ACC112 (cell line): ENCODE results near the gene EMILIN2.

Experiments used
- H2AFZ ChIP-seq: fragments of 200-600 bp; sonication (generic); one replicate; pipeline ENCODE4 v1.6.0; 2017; ENCODE audit warnings: antibody characterized with exemption, low read length; ENCODE audit not compliant: unreplicated experiment
- H3K27ac ChIP-seq: fragments of 200-600 bp; sonication (generic); 2 replicates; pipeline ENCODE4 v1.5.1; 2014; ENCODE audit warnings: low read depth, mild to moderate bottlenecking, antibody characterized with exemption, low read length, moderate library complexity
- H3K27me3 ChIP-seq: fragments of 200-600 bp; sonication (generic); 2 replicates; pipeline ENCODE4 v1.6.1; 2014; ENCODE audit warnings: mild to moderate bottlenecking, antibody characterized with exemption, low read length, moderate library complexity, mixed read lengths; ENCODE audit not compliant: insufficient read depth
- H3K36me3 ChIP-seq: fragments of 200-600 bp; sonication (generic); 2 replicates; pipeline ENCODE4 v1.6.1; 2016; ENCODE audit warnings: mild to moderate bottlenecking, antibody characterized with exemption, low read length, moderate library complexity, mixed read lengths; ENCODE audit not compliant: insufficient read depth
- H3K4me1 ChIP-seq: fragments of 200-600 bp; sonication (generic); one replicate; pipeline ENCODE4 v1.6.1; 2016; ENCODE audit warnings: low read length, mixed read lengths; ENCODE audit not compliant: insufficient read depth, unreplicated experiment, control insufficient read depth
- H3K4me3 ChIP-seq: fragments of 200-600 bp; sonication (generic); 2 replicates; pipeline ENCODE4 v1.5.1; 2014; ENCODE audit warnings: mild to moderate bottlenecking, low read depth, low read length
- H3K79me2 ChIP-seq: fragments of 200-600 bp; sonication (generic); one replicate; pipeline ENCODE4 v1.6.0; 2016; ENCODE audit warnings: low read length; ENCODE audit not compliant: control insufficient read depth, unreplicated experiment, insufficient read depth

EMILIN2 gene

DNA sequence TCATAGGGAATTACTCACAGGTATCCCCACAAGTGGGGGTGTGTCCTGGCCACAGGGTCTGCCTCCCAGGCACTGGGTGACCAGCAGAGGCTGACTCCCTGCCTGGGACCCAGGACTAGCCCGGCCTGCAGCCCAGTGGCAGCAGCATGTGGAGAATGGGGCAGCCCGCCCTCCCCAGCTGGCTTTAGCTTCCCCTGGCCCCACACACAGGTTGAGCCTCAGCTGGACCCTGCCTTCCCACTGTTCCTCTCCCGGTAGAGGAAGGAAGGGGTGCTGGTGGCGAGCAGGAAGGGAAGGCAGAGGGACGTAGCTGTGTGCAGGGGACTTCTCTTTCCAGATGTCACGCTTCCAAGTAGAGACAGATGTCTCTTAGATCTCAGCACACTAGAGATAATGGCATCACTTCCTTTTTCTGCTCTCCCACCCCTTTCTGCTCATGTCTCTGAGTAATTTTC, 51.4 kb downstream of the EMILIN2 start:
- Histone ChIP-seq H3K79me2 (no peaks in the 10 kb centered on the region), H3K27me3 (no peaks in the 10 kb centered on the region), H3K36me3 (no peaks in the 10 kb centered on the region), H3K4me1 (peaks cover 7% of the 10 kb centered on the region), H2AFZ (no peak overlapping the region), H3K27ac (no peak overlapping the region), H3K4me3 (no peak overlapping the region)

DNA sequence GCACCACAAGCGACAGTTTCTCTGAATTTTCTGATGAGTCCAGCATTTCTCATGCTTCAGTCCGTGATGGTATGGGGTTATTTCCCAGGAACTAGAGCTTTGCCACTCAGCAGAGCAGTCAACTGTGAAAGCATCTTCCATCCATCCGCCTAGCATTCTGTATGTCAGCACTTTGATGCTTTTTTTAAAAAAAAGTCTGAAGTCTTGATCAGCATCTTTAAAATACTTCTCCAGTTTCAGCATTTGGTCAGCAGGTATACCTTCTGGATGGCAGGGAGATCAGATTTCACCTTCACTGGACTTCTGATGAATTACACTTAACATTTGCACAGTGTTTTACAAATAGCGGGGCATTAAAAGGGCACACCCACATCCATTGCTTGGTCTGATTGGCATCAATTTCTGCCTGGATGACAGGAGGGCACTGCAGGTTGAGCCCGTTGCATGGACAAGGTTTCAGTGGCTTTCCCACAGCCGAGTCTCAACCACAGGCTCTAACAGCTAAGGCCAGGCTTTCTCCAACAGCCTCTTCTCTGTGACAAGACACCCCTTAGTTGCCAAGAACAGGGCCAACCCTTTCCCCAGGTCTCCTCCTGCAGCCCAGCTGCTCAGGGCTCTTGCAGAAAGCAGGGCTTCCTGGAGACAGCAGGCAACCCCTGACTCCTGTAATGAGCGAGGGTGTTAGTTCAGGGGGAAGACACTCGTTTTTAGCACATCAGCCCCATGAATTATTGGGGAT, 54.0 kb downstream of the EMILIN2 start:
- peaks cover 15% of the 10 kb centered on the region for H3K4me1 ChIP-seq
- no peaks in the 10 kb centered on the region for H3K36me3 ChIP-seq
- no peaks in the 10 kb centered on the region for H3K79me2 ChIP-seq
- no peak overlapping the region for H3K27ac ChIP-seq
- no peak overlapping the region for H3K4me3 ChIP-seq
- H3K27me3 ChIP-seq: peaks cover 11% of the 10 kb centered on the region; the same call in 1 of the 2 replicates
- H2AFZ ChIP-seq: no peak overlapping the region

DNA sequence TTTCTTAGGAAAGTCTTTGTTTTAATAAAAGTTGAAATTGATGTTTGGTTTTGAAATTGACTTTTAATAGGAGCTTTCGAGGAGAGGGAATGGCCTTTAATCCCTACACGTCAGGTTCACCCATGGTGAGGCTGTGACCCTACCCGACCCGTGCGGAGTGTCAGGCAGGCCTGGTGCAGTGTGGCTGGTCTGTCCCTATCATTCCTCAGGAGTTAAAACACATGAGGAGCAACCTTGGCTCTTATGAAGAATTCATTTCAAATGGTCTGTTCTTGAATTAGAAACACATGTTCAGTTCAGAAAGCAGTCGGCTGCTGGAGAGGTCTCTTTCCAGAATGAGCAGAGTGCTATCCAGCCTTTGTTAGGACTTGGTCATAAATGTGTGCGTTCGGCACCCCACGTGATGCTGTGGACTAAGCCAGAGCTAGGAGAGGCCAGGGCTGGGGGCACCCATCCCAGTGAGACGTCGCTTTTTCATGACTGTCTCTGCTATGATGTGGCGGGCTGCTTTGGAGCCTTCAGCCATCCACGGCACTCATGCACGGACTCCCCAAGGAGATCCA, 54.7 kb downstream of the EMILIN2 start:
- no peak overlapping the region for H3K4me3 ChIP-seq
- no peak overlapping the region for H3K27ac ChIP-seq
- no peaks in the 10 kb centered on the region for H3K36me3 ChIP-seq
- peaks cover 18% of the 10 kb centered on the region; the same call in 1 of the 2 replicates for H3K27me3 ChIP-seq
- H2AFZ ChIP-seq: no peak overlapping the region
- peaks cover 15% of the 10 kb centered on the region for H3K4me1 ChIP-seq
- H3K79me2 ChIP-seq: no peaks in the 10 kb centered on the region

GRCh38 chr18:2902327-2902726, 55.5 kb downstream of the EMILIN2 start:
- Histone ChIP-seq H3K27me3 (peaks cover 26% of the 10 kb centered on the region), H3K36me3 (no peaks in the 10 kb centered on the region), H3K27ac (no peak overlapping the region), H3K4me3 (no peak overlapping the region), H3K4me1 (peaks cover 15% of the 10 kb centered on the region), H2AFZ (no peak overlapping the region), H3K79me2 (no peaks in the 10 kb centered on the region)

GRCh38 chr18:2903006-2903405, 56.2 kb downstream of the EMILIN2 start:
- Histone ChIP-seq H3K36me3 (no peaks in the 10 kb centered on the region), H3K4me1 (peaks cover 12% of the 10 kb centered on the region), H3K27me3 (peaks cover 33% of the 10 kb centered on the region), H3K4me3 (no peak overlapping the region), H2AFZ (no peak overlapping the region), H3K27ac (no peak overlapping the region), H3K79me2 (no peaks in the 10 kb centered on the region)

DNA sequence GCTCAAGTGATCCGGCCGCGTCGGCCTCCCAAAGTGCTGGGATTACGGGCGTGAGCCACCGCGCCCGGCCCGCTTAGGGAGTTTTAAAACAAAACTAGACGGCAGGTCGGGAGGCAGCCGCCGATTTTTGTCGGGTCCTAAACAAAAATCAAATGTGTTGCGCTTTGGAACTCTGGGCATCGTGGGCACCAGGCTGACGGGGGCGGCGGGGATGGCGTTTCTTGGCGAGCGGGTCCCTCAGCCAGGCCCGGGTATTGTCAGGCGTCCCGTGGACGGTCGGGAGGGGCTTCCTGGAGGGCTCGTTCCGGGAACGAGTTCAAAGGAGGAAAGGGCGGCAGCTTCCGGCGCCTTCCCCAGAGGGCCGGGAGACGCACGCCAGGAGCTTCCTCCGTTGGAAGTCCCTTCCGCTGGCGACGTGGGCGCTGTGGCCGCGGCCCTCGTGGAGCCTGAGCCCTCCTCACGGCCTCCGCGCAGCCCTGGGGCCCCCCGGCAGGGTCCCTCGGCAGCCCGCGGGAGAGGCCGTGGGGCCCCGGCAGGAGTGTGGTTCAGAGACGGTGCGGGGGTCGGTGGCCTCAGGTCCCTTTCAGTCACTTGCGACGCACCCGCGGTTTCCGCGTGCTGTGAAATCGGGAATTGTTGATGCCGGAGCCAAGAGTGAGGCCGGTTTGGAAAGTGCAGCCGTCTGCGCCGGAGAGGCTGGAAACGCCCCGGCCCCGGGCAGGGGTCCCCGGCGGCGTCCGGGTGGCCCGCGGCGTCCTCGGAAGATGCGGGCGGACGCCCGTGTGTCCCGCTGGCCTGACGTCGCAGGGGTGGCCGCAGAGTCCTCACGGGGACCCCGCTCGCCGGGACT, 59.3 kb downstream of the EMILIN2 start:
- peak overlapping the region; percentile 72 for H3K4me3 ChIP-seq
- H2AFZ ChIP-seq: peak overlapping the region; percentile 57
- no peak overlapping the region for H3K27ac ChIP-seq

DNA sequence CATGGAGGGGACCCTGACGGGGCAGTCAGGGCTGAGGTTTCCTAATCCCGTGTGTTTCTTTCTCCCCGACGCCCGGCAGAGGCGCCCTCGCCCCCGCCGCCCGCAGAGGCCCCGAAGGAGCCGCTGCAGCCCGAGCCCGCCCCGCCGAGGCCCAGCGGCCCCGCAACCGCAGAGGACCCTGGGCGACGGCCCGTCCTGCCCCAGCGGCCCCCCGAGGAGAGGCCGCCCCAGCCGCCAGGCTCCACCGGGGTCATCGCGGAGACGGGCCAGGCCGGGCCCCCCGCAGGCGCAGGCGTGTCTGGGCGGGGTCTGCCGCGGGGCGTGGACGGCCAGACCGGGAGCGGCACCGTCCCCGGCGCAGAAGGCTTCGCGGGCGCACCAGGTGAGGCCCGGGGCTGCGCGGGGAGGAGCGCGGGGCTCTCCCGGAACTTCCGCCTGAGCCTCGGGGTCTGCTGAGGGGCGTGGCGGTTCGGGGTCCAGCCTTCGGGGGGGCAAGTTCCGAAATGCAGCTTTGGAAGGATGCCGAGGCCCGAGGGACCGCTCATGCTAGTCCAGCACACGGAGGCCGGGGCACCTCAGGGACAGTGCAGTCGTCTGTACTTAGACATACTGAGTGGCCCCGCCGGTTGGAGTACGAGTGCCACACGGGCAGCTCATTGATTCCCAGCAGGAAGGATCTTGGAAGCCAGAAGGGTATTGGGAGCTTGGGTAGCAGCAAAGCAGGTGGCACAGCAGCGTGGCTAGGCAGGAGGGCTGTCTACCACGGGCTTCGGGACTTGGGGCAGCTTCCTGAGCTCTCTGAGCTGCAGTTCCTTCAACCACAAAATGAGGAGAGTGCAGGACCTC, 60.1 kb downstream of the EMILIN2 start:
- H3K27me3 ChIP-seq: peaks cover 37% of the 10 kb centered on the region

More for the DNA sequence above, 59.3 kb downstream of the EMILIN2 start:
- no peaks in the 10 kb centered on the region for H3K79me2 ChIP-seq
- H3K27me3 ChIP-seq: peaks cover 37% of the 10 kb centered on the region
- H3K4me1 ChIP-seq: peaks cover 8% of the 10 kb centered on the region
- no peaks in the 10 kb centered on the region for H3K36me3 ChIP-seq

GRCh38 chr18:2907550-2908135, 60.8 kb downstream of the EMILIN2 start:
- peaks cover 8% of the 10 kb centered on the region for H3K4me1 ChIP-seq
- no peaks in the 10 kb centered on the region for H3K36me3 ChIP-seq
- no peak overlapping the region for H3K27ac ChIP-seq
- no peaks in the 10 kb centered on the region for H3K79me2 ChIP-seq
- no peak overlapping the region for H2AFZ ChIP-seq
- H3K27me3 ChIP-seq: peaks cover 37% of the 10 kb centered on the region
- peak overlapping the region; percentile 72; the same call in 1 of the 2 replicates for H3K4me3 ChIP-seq

More for the DNA sequence above, 60.1 kb downstream of the EMILIN2 start:
- H3K36me3 ChIP-seq: no peaks in the 10 kb centered on the region
- peaks cover 8% of the 10 kb centered on the region for H3K4me1 ChIP-seq
- no peaks in the 10 kb centered on the region for H3K79me2 ChIP-seq
- H2AFZ ChIP-seq: peak overlapping the region; percentile 57
- peak overlapping the region; percentile 72 for H3K4me3 ChIP-seq
- H3K27ac ChIP-seq: no peak overlapping the region

DNA sequence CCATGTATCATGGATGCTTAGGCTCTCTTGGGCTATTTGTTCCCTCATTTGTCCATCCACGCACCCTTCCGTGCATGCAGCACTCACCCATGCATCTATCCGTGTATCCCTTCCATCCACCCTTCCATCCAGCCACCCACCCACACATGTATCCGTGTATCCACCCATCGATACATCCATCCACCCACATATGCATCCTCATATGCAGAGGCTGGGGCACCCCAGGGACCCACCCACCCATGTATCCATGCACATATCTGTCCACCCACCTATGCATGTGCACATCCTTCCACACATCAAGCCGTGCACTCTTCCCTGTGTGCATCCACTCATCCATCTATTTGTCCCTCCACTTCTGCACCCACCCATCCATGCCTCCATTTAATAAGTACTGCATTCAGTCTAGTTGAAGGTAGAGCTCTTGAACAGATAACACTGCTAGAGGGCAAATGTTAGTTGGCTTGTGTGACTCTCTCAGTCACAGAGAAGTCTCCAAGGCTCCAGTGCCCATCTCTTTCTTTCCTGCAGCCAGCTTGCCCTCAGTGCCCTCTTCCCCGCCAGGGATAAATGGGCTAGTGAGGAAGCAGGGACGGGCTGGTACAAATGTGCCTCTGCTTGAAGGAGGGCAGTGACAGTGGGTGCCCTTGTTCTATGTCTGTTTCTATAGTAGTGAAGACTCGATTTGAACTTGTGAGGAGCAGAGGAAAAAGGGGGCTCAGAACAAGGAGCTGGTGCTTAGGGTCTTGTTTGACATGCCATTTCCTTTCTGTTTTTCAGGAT, 61.5 kb downstream of the EMILIN2 start:
- H3K36me3 ChIP-seq: no peaks in the 10 kb centered on the region
- no peaks in the 10 kb centered on the region for H3K79me2 ChIP-seq
- peaks cover 37% of the 10 kb centered on the region for H3K27me3 ChIP-seq
- H2AFZ ChIP-seq: no peak overlapping the region
- no peak overlapping the region for H3K4me3 ChIP-seq
- peaks cover 6% of the 10 kb centered on the region for H3K4me1 ChIP-seq
- no peak overlapping the region for H3K27ac ChIP-seq
